ENCODE measurements around the gene P2RY1.

DNA sequence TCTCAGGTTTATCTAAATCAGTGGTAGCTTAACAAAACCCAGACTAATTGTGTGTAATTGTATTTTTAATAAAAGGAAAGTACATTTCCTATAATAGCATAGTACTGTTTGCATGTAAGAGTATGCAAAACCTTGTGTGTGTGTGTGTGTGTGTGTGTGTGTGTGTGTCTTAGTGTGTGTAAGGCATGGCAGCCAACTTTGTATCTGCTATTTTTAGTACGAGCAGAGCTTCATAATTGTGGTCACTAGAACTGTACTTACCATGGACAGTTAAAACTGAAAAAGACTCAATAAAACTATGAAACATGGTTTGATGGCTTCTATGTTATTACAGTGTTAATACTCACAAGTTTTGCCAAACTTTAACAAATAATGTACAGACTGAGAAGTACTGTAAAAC is 6.2 kb downstream of the P2RY1 start:
- TF ChIP-seq, protein P1, sequence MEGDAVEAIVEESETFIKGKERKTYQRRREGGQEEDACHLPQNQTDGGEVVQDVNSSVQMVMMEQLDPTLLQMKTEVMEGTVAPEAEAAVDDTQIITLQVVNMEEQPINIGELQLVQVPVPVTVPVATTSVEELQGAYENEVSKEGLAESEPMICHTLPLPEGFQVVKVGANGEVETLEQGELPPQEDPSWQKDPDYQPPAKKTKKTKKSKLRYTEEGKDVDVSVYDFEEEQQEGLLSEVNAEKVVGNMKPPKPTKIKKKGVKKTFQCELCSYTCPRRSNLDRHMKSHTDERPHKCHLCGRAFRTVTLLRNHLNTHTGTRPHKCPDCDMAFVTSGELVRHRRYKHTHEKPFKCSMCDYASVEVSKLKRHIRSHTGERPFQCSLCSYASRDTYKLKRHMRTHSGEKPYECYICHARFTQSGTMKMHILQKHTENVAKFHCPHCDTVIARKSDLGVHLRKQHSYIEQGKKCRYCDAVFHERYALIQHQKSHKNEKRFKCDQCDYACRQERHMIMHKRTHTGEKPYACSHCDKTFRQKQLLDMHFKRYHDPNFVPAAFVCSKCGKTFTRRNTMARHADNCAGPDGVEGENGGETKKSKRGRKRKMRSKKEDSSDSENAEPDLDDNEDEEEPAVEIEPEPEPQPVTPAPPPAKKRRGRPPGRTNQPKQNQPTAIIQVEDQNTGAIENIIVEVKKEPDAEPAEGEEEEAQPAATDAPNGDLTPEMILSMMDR (IDR thresholded peaks at IDR 0.05; ENCODE audit: low read length): no peak
- no peak for TF ChIP-seq EZH2 (optimal IDR thresholded peaks at IDR 0.05; ENCODE audit: low read depth, low read length)
- TF ChIP-seq EZH2phosphoT487 (IDR thresholded peaks at IDR 0.05; ENCODE audit: low read length): no peak
